Endothelial cell of umbilical vein (primary cell): ENCODE measurements around the gene RGS7. TPM values are rescaled to one million over a fixed set of nuclear protein-coding genes. Genes with fewer than 3 reads are reported as not detected.

Experiments
- BruUV-seq: library from RNA; stranded (reverse); fragments of 400-500 nt; replicated peaks from 2 replicates; lab custom pipeline; 2021; lab: Mats Ljungman, UMichigan
- CTCF ChIA-PET: fragments of 300-600, 350-600 bp; sonication (Branson Sonifier 250); formaldehyde crosslinking; loops from one replicate; lab custom pipeline; 2021; ENCODE audit warnings: antibody characterized with exemption, inconsistent platforms; lab: Charles Lee
- POLR2A ChIA-PET: fragments of 300-600, 350-600 bp; sonication (Branson Sonifier 250); formaldehyde crosslinking; loops from one replicate; lab custom pipeline; 2021; ENCODE audit warnings: antibody characterized with exemption, inconsistent platforms; lab: Charles Lee
- DNase-seq: peaks from one replicate; pipeline ENCODE4 v3.0.0-alpha.2; 2011; ENCODE audit warnings: low read depth, low spot score
- FAIRE-seq: peaks from 2 replicates; lab custom pipeline; 2011; peaks lifted over from hg19 to GRCh38; lab: Jason Lieb, UNC
- H2AFZ ChIP-seq: 2 replicates; pipeline ENCODE4 v1.6.0; 2012; ENCODE audit warnings: low read depth, low read length, control low read depth, inconsistent platforms
- H3K27ac ChIP-seq: 2 replicates; pipeline ENCODE4 v1.5.1; 2011; ENCODE audit warnings: low read depth, mild to moderate bottlenecking, control low read depth, low read length, moderate library complexity; ENCODE audit not compliant: insufficient read depth
- H3K27me3 ChIP-seq, 2 experiments: 2 replicates each; pipeline versions ENCODE4 v1.6.0 to v1.6.1; 2011; ENCODE audit warnings: low read length in 2 of 2, mixed read lengths in 1 of 2; ENCODE audit not compliant: control insufficient read depth in 2 of 2, insufficient read depth in 2 of 2
- H3K36me3 ChIP-seq, 2 experiments: 2 replicates in 1 of 2; 3 replicates in 1 of 2; pipeline ENCODE4 v1.5.1; 2011; ENCODE audit warnings: low read length in 2 of 2, mild to moderate bottlenecking in 1 of 2, moderate library complexity in 1 of 2; ENCODE audit not compliant: control insufficient read depth in 2 of 2, insufficient read depth in 2 of 2; ENCODE audit errors: extremely low read depth in 1 of 2
- H3K4me1 ChIP-seq: 3 replicates; pipeline ENCODE4 v1.5.1; 2011; ENCODE audit warnings: mild to moderate bottlenecking, low read length; ENCODE audit not compliant: control insufficient read depth, insufficient read depth; ENCODE audit errors: extremely low read depth
- H3K4me2 ChIP-seq: 2 replicates; pipeline ENCODE4 v1.6.1; 2011; ENCODE audit warnings: low read length, control low read depth, mixed read lengths; ENCODE audit not compliant: insufficient read depth
- H3K4me3 ChIP-seq, 3 experiments: fragments of 200-600 bp in 1 of 3; sonication (generic), shearing (Covaris generic) in 1 of 3; replicated peaks in 1 of 3; 2 replicates each; pipeline ENCODE4 v1.5.1; 2011 to 2016; ENCODE audit warnings: control low read depth in 3 of 3, low read length in 3 of 3, mild to moderate bottlenecking in 2 of 3, inconsistent platforms in 1 of 3, low read depth in 1 of 3, moderate library complexity in 1 of 3; ENCODE audit not compliant: insufficient read depth in 1 of 3
- H3K79me2 ChIP-seq: 2 replicates; pipeline ENCODE4 v1.6.0; 2012; ENCODE audit warnings: low read length, inconsistent platforms; ENCODE audit not compliant: control insufficient read depth, insufficient read depth
- H3K9ac ChIP-seq: replicated peaks from 2 replicates; pipeline ENCODE3; 2011; ENCODE audit warnings: low read length, control low read depth; ENCODE audit not compliant: insufficient read depth; ENCODE audit errors: extremely low read depth
- H3K9me1 ChIP-seq: replicated peaks from 3 replicates; pipeline ENCODE4 v1.6.0; 2011; ENCODE audit warnings: mild to moderate bottlenecking, low read length; ENCODE audit not compliant: control insufficient read depth, insufficient read depth; ENCODE audit errors: extremely low read depth
- H3K9me3 ChIP-seq: replicated peaks from 2 replicates; pipeline ENCODE4 v1.5.1; 2012; ENCODE audit warnings: low read length, inconsistent platforms; ENCODE audit not compliant: control insufficient read depth, insufficient read depth
- H4K20me1 ChIP-seq: replicated peaks from 2 replicates; pipeline ENCODE3; 2011; ENCODE audit warnings: mild to moderate bottlenecking, low read length; ENCODE audit not compliant: control insufficient read depth, insufficient read depth; ENCODE audit errors: extremely low read depth
- CTCF ChIP-seq, 2 donors: IDR thresholded peaks; 1 replicate in 1 of 2; 2 replicates in 1 of 2; pipeline ENCODE4 v1.5.1; 2011; ENCODE audit warnings: low read length in 2 of 2, mild to moderate bottlenecking in 2 of 2, moderate library complexity in 2 of 2, control low read depth in 1 of 2, inconsistent platforms in 1 of 2, low read depth in 1 of 2; ENCODE audit not compliant: insufficient read depth in 1 of 2; ENCODE audit errors: extremely low read depth in 1 of 2
- EZH2 ChIP-seq: IDR thresholded peaks from 2 replicates; pipeline ENCODE4 v1.6.1; 2012; ENCODE audit warnings: borderline replicate concordance, low read depth, mild to moderate bottlenecking, moderate library complexity, low read length, inconsistent platforms; ENCODE audit not compliant: severe bottlenecking
- FOS ChIP-seq: IDR thresholded peaks from 2 replicates; pipeline ENCODE4 v1.6.1; 2011; ENCODE audit warnings: mild to moderate bottlenecking, low read length, moderate library complexity, borderline replicate concordance; ENCODE audit not compliant: insufficient read depth
- GATA2 ChIP-seq: IDR thresholded peaks from 2 replicates; pipeline ENCODE4 v1.7.0; 2011; ENCODE audit warnings: low read depth, mild to moderate bottlenecking, moderate library complexity, mixed read lengths, low read length; ENCODE audit not compliant: insufficient read length, insufficient read depth
- MAX ChIP-seq: IDR thresholded peaks from 2 replicates; pipeline ENCODE4 v1.6.1; 2011; ENCODE audit not compliant: insufficient read depth, insufficient read length
- MYC ChIP-seq: IDR thresholded peaks from one replicate; pipeline ENCODE4 v1.6.1; 2011; ENCODE audit warnings: mild to moderate bottlenecking, low read depth, low read length
- POLR2A ChIP-seq: IDR thresholded peaks from 2 replicates; pipeline ENCODE4 v1.6.1; 2012; ENCODE audit warnings: low read depth, mild to moderate bottlenecking, control low read depth, low read length
- POLR2AphosphoS5 ChIP-seq: IDR thresholded peaks from 2 replicates; pipeline ENCODE4 v1.6.1; 2012; ENCODE audit warnings: low read depth, mild to moderate bottlenecking, control low read depth, low read length, moderate library complexity; ENCODE audit not compliant: insufficient read depth
- dilution Hi-C: fragments of 300-500 bp; cut with MboI; formaldehyde crosslinking; loops from one replicate; pipeline ENCODE4 v1.15.0; 2019; ENCODE audit warnings: low sequenced_read_pairs; ENCODE audit not compliant: extremely low pct_ligation_motif_present
- intact Hi-C: fragments of 100-400 bp; cut with micrococcal nuclease; formaldehyde crosslinking; loops from one replicate; pipeline ENCODE4 v1.10.0; 2022
- polyA plus RNA-seq, 4 experiments: library from polyadenylated mRNA; depleted of rRNA in 3 of 4; stranded (reverse) in 3 of 4; unstranded in 1 of 4; fragments of >200 nt; gene quantifications; 2 replicates each; pipeline versions ENCODE4 v1.2.1 to v1.2.3, GENCODE V29; 2011 to 2012; ENCODE audit warnings: missing spikeins in 1 of 4
- total RNA-seq: library from RNA; stranded (reverse); gene quantifications from 2 replicates; pipeline ENCODE4 v1.2.3, GENCODE V29; 2021

The RGS7 gene
- total and polyA plus RNA-seq, 2 donors (not counting 3 experiments of a cell fraction or from before 2014, with no cell fraction given), result 0.43 to 0.44 TPM

- no TSS peak for BruUV-seq
- FAIRE-seq, result no peak
- no peak for TF ChIP-seq GATA2
- no peak for TF ChIP-seq CTCF (IDR thresholded peaks at IDR 0.05; ENCODE audit: extremely low read depth in 1 of 2, insufficient read depth in 1 of 2, low read depth in 1 of 2, low read length in 2 of 2)
- no peak for TF ChIP-seq MAX
- TF ChIP-seq MYC, result no peak
- no peak for TF ChIP-seq EZH2
- no peak for TF ChIP-seq POLR2A
- TF ChIP-seq POLR2AphosphoS5, result no peak
- TF ChIP-seq FOS, result no peak
These were observed 176.4 kb downstream of the RGS7 start for GRCh38 chr1:241180569-241180968.

More at GRCh38 chr1:241180569-241180968, 176.4 kb downstream of the RGS7 start:
- H3K27me3 ChIP-seq, result no peaks in the 10 kb centered on the region
- H4K20me1 ChIP-seq, result no peaks in the 10 kb centered on the region
- H3K9me1 ChIP-seq, result no peaks in the 10 kb centered on the region
- dilution Hi-C loops, result no loop called here
- no peak overlapping the region for H3K27ac ChIP-seq
- H3K36me3 ChIP-seq, result no peaks in the 10 kb centered on the region
- H3K4me1 ChIP-seq, result no peaks in the 10 kb centered on the region
- H3K4me3 ChIP-seq, result no peak overlapping the region
- no peak overlapping the region for H2AFZ ChIP-seq
- POLR2A ChIA-PET, result no interaction called here
- DNase-seq, result no peak
- H3K79me2 ChIP-seq, result no peaks in the 10 kb centered on the region
- intact Hi-C loops, result no loop called here
- no peak overlapping the region for H3K4me2 ChIP-seq
- no peaks in the 10 kb centered on the region for H3K9me3 ChIP-seq
- no peak overlapping the region for H3K9ac ChIP-seq
- CTCF ChIA-PET, result no interaction called here
